Prostate gland (tissue), 2 donors: ENCODE data around the gene FMR1NB. TPM values are rescaled to one million over a fixed set of nuclear protein-coding genes. Genes with fewer than 3 reads are reported as not detected.

Experiments
- DNase-seq: peaks from one replicate; pipeline ENCODE4 v3.0.0-alpha.2; 2019; ENCODE audit warnings: low spot score
- H3K27ac ChIP-seq, 2 donors: fragments of 200-600 bp; sonication (generic); 2 replicates each; pipeline ENCODE4 v1.5.1; 2017 to 2019
- H3K27me3 ChIP-seq: fragments of 200-600 bp; sonication (generic); replicated peaks from 2 replicates; pipeline ENCODE4 v1.5.1; 2019; ENCODE audit not compliant: insufficient read depth
- H3K36me3 ChIP-seq, 2 donors: fragments of 200-600 bp; sonication (generic); 1 replicate in 1 of 2; 2 replicates in 1 of 2; pipeline versions ENCODE4 v1.5.1 to v1.8.1; 2017 to 2019
- H3K4me1 ChIP-seq: fragments of 200-600 bp; sonication (generic); replicated peaks from 2 replicates; pipeline ENCODE4 v1.5.1; 2019
- H3K4me3 ChIP-seq, 2 donors: fragments of 200-600 bp; sonication (generic); 2 replicates each; pipeline ENCODE4 v1.5.1; 2017 to 2019
- H3K9me3 ChIP-seq: fragments of 200-600 bp; sonication (generic); 2 replicates; pipeline ENCODE4 v1.5.1; 2017
- POLR2A ChIP-seq: fragments of 450-650 bp; IDR thresholded peaks from one replicate; pipeline ENCODE4 v1.6.1; 2016; ENCODE audit warnings: antibody characterized with exemption, mild to moderate bottlenecking
- POLR2AphosphoS5 ChIP-seq: sonication (generic); formaldehyde crosslinking; IDR thresholded peaks from one replicate; pipeline ENCODE4 v1.6.1; 2017; ENCODE audit warnings: antibody characterized with exemption
- WGBS: methylation state at CpG from one replicate; pipeline ENCODE4 v1.1.5; 2018; 5-methylcytosine and 5-hydroxymethylcytosine counted together
- intact Hi-C: fragments of 100-400 bp; cut with DNase I; formaldehyde crosslinking; loops from one replicate; pipeline ENCODE4 v1.14.2; 2022
- total RNA-seq, 2 donors: library from RNA; depleted of rRNA; stranded (reverse); fragments of >200 nt; gene quantifications; one replicate each; pipeline ENCODE4 v1.1.0, GENCODE V29; 2016
- TF ChIP-seq, protein P1 (sequence below), 4 experiments: fragments of 200-600 bp in 2 of 4; fragments of 450-650 bp in 2 of 4; sonication (generic) in 2 of 4; IDR thresholded peaks; 1 replicate in 3 of 4; 2 replicates in 1 of 4; pipeline ENCODE4 v1.5.1; 2016 to 2019; ENCODE audit warnings: antibody characterized with exemption in 4 of 4, mild to moderate bottlenecking in 2 of 4, moderate library complexity in 2 of 4

FMR1NB gene, protein sequence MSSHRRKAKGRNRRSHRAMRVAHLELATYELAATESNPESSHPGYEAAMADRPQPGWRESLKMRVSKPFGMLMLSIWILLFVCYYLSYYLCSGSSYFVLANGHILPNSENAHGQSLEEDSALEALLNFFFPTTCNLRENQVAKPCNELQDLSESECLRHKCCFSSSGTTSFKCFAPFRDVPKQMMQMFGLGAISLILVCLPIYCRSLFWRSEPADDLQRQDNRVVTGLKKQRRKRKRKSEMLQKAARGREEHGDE
- total RNA-seq, result 10 to 100 TPM in 1 of 2 donors, not detected in 1; 15.3 TPM

DNA sequence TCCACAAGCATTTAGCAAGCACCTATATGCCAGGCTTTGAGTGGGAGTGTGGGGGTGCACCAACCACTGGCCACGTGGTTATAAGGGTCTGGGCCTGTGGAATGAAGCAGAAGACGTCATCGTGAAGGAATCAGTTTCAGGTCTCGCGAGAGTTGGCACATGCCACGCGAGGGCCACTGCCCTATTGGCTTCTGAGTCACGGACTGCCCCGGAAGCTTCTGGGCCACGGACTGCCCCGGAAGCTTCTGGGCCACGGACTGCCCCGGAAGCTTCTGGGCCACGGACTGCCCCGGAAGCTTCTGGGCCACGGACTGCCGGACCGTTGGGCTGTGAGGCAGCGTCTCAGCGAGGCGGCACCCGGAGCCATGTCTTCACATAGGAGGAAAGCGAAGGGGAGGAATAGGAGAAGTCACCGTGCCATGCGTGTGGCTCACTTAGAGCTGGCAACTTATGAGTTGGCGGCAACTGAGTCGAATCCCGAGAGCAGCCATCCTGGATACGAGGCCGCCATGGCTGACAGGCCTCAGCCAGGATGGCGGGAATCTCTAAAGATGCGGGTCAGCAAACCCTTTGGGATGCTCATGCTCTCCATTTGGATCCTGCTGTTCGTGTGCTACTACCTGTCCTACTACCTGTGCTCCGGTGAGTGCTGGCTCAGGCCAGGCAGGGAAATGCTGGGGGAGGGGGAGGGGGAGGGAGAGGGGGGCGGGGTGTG, at the start of gene FMR1NB:
Gene FMR1NB (plus strand): TSS at position 300 of the 715 bp plus-strand sequence. CDS start 66 bp downstream, at position 366.
- H3K27me3 ChIP-seq, result no peaks in the 10 kb centered on the region
- DNase-seq, result no peak
- intact Hi-C loops, result no loop called here
- no peak within 1 kb of the TSS for H3K27ac ChIP-seq
- no peak within 1 kb of the TSS for H3K4me3 ChIP-seq
- 95% methylated on average over 26 of the region's 35 CpGs for WGBS
- no peaks in the 10 kb centered on the region for H3K4me1 ChIP-seq
- no peaks in the 10 kb centered on the region for H3K36me3 ChIP-seq
- TF ChIP-seq POLR2A (no peak), POLR2AphosphoS5 (no peak)
- TF ChIP-seq, protein P1, sequence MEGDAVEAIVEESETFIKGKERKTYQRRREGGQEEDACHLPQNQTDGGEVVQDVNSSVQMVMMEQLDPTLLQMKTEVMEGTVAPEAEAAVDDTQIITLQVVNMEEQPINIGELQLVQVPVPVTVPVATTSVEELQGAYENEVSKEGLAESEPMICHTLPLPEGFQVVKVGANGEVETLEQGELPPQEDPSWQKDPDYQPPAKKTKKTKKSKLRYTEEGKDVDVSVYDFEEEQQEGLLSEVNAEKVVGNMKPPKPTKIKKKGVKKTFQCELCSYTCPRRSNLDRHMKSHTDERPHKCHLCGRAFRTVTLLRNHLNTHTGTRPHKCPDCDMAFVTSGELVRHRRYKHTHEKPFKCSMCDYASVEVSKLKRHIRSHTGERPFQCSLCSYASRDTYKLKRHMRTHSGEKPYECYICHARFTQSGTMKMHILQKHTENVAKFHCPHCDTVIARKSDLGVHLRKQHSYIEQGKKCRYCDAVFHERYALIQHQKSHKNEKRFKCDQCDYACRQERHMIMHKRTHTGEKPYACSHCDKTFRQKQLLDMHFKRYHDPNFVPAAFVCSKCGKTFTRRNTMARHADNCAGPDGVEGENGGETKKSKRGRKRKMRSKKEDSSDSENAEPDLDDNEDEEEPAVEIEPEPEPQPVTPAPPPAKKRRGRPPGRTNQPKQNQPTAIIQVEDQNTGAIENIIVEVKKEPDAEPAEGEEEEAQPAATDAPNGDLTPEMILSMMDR (IDR thresholded peaks at IDR 0.05), result no peak
- H3K9me3 ChIP-seq, result no peaks in the 10 kb centered on the region

DNA sequence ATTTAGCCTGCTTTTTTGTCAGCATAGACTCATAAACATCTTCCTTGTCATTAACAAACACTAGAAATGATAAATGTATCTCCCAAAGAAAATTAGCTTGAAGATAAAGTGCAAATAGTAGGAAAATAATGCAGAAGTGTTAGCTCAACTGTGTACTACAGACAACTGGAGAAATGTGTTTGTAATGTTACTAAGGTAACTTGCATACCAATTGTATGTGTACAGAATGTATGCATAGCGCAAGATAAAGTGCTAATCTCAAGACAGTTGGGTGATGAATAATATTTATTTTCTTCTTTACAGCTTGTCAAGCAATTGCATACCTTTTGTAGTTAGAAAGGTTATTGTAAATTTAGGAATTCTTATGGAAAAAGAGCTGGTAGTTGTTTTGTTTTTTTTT, 47.3 kb upstream of the FMR1NB start:
- 96% methylated on average over 1 of the region's 1 CpG for WGBS

DNA sequence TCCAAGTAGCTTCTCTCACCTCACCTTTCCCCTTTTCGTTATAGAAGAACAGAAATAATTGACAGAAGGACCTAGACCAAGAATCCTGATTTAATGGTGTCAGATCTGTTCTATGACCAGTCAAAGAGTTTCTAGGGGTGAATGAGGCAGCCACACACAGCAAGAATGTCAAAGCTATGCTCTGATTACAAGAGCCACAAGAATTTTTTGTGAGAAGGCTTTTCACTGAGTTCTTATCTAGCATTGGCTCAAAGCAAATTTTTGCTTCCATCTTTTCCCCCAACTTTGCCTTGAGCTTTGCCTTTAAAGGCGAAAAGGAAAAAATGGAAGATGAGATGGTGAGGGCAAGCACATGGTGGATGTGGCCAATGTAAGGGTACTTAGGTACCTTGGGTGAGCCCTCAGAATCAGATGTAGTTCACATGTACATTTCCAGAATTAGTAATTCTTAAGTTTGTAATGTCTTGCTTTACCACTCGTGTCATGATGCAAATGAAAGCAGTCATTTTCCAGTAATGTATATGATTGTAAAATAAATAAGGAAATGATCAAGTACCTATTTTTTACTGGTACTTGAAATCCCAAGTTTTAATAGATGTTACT, 45.9 kb upstream of the FMR1NB start:
- H3K9me3 ChIP-seq, result no peaks in the 10 kb centered on the region
- H3K4me1 ChIP-seq, result no peaks in the 10 kb centered on the region
- TF ChIP-seq POLR2A, result no peak
- TF ChIP-seq, protein P1 (IDR thresholded peaks at IDR 0.05), result no peak
- no peak for TF ChIP-seq POLR2AphosphoS5
- 100% methylated on average over 3 of the region's 3 CpGs for WGBS
- DNase-seq, result no peak
- H3K27ac ChIP-seq, result no peak overlapping the region
- H3K4me3 ChIP-seq, result no peak overlapping the region
- H3K27me3 ChIP-seq, result no peaks in the 10 kb centered on the region
- intact Hi-C loops, result no loop called here
- H3K36me3 ChIP-seq, result no peaks in the 10 kb centered on the region

More for the DNA sequence above, 47.3 kb upstream of the FMR1NB start:
- Histone ChIP-seq H3K36me3 (no peaks in the 10 kb centered on the region), H3K4me1 (no peaks in the 10 kb centered on the region), H3K27ac (no peak overlapping the region), H3K4me3 (no peak overlapping the region), H3K9me3 (no peaks in the 10 kb centered on the region), H3K27me3 (no peaks in the 10 kb centered on the region)
- DNase-seq, result no peak
- no peak for TF ChIP-seq POLR2AphosphoS5
- TF ChIP-seq, protein P1 (IDR thresholded peaks at IDR 0.05), result no peak
- no peak for TF ChIP-seq POLR2A
- intact Hi-C loops, result no loop called here

DNA sequence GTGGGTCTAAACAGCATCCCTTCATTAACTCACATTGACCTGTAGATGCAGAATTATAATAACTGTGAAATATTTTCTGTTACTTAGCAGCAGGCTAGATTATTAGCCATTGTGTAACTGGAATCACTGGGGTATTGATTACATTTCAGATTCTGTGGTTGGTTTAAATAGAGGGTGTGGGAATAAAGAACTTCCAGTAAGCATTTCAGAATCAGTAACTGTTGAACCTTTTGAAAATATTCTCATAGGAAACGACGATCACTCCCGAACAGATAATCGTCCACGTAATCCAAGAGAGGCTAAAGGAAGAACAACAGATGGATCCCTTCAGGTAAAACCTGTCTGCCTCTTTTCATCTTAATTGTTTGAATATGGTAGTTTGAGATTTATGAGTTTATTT, 35.9 kb upstream of the FMR1NB start:
- no peak overlapping the region for H3K4me3 ChIP-seq
- DNase-seq, result no peak
- intact Hi-C loops, result no loop called here
- TF ChIP-seq POLR2A (no peak), POLR2AphosphoS5 (no peak)
- TF ChIP-seq, protein P1 (IDR thresholded peaks at IDR 0.05), result no peak
- no peaks in the 10 kb centered on the region for H3K9me3 ChIP-seq
- H3K27ac ChIP-seq, result no peak overlapping the region
- no peaks in the 10 kb centered on the region for H3K36me3 ChIP-seq
- H3K27me3 ChIP-seq, result no peaks in the 10 kb centered on the region
- 75% methylated on average over 5 of the region's 5 CpGs for WGBS
- no peaks in the 10 kb centered on the region for H3K4me1 ChIP-seq
